WI38 (cell line): Measurements from ENCODE around the gene ISL2.

Source experiments
- H3K4me3 ChIP-seq: 2 replicates; pipeline ENCODE4 v1.5.1; 2011; ENCODE audit warnings: low read depth, mild to moderate bottlenecking, control low read depth, low read length
- CTCF ChIP-seq: IDR thresholded peaks from 2 replicates; pipeline ENCODE4 v1.5.1; 2012; ENCODE audit warnings: low read depth, mild to moderate bottlenecking, control low read depth, low read length

ISL2 gene

GRCh38 chr15:76335307-76336253 is 993 bp upstream of the ISL2 start:
- no peak for TF ChIP-seq CTCF
- peak overlapping the region; percentile 58 for H3K4me3 ChIP-seq

- no peak for TF ChIP-seq CTCF
- peak overlapping the region; percentile 58 for H3K4me3 ChIP-seq
These were observed 604 bp downstream of the ISL2 start for GRCh38 chr15:76337059-76337695.

GRCh38 chr15:76337696-76338485 is 1.3 kb downstream of the ISL2 start:
- no peak for TF ChIP-seq CTCF

GRCh38 chr15:76338486-76339304 is 2.1 kb downstream of the ISL2 start:
- H3K4me3 ChIP-seq = no peak overlapping the region
- TF ChIP-seq CTCF = no peak

More at GRCh38 chr15:76337696-76338485, 1.3 kb downstream of the ISL2 start:
- peak overlapping the region; percentile 58 for H3K4me3 ChIP-seq

- peak overlapping the region; percentile 24; the same call in 1 of the 2 replicates for H3K4me3 ChIP-seq
- no peak for TF ChIP-seq CTCF
These were observed 3.0 kb downstream of the ISL2 start for GRCh38 chr15:76339305-76340197.
